Stomach (tissue), 4 donors: ENCODE data around the gene NDUFAF2.

Experiments
- EP300 ChIP-seq: sonication (generic); formaldehyde crosslinking; IDR thresholded peaks from one replicate; pipeline ENCODE4 v1.6.1; 2017; ENCODE audit warnings: antibody characterized with exemption
- POLR2A ChIP-seq, 4 donors: fragments of 450-650 bp; IDR thresholded peaks; one replicate each; pipeline ENCODE4 v1.6.1; 2016; ENCODE audit warnings: antibody characterized with exemption in 4 of 4, control low read depth in 2 of 4, mild to moderate bottlenecking in 1 of 4, moderate library complexity in 1 of 4
- POLR2AphosphoS5 ChIP-seq, 3 donors: sonication (generic); formaldehyde crosslinking; IDR thresholded peaks; one replicate each; pipeline ENCODE4 v1.6.1; 2016; ENCODE audit warnings: antibody characterized with exemption in 3 of 3
- TF ChIP-seq, protein P1 (sequence below), 7 experiments: fragments of 450-650 bp in 4 of 7; fragments of 200-600 bp in 3 of 7; sonication (generic) in 3 of 7; IDR thresholded peaks; one replicate each; pipeline ENCODE4 v1.5.1; 2016 to 2019; ENCODE audit warnings: antibody characterized with exemption in 7 of 7, control low read depth in 2 of 7, mild to moderate bottlenecking in 1 of 7

DNA sequence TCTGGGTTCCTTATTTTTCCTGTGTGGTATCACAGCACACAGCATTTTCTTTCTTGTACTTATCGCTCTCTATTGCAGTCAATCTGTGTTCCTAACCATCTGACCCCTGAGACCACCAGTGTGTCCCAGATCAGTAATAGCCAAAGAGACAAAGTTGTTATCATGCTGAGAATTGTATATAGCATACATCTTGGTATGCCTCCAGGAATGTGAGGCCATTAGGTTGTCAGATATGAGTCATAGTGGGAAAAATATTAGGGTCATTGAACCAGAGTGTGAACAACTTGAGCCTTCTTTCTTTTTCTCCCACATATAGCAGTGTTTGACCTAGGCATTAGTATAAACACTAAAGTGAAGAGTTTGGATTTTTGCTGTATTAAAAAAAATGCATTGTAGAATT lies 106.3 kb downstream of the NDUFAF2 start:
- TF ChIP-seq, protein P1, sequence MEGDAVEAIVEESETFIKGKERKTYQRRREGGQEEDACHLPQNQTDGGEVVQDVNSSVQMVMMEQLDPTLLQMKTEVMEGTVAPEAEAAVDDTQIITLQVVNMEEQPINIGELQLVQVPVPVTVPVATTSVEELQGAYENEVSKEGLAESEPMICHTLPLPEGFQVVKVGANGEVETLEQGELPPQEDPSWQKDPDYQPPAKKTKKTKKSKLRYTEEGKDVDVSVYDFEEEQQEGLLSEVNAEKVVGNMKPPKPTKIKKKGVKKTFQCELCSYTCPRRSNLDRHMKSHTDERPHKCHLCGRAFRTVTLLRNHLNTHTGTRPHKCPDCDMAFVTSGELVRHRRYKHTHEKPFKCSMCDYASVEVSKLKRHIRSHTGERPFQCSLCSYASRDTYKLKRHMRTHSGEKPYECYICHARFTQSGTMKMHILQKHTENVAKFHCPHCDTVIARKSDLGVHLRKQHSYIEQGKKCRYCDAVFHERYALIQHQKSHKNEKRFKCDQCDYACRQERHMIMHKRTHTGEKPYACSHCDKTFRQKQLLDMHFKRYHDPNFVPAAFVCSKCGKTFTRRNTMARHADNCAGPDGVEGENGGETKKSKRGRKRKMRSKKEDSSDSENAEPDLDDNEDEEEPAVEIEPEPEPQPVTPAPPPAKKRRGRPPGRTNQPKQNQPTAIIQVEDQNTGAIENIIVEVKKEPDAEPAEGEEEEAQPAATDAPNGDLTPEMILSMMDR (IDR thresholded peaks at IDR 0.05) = no peak
- no peak for TF ChIP-seq POLR2A (IDR thresholded peaks at IDR 0.05)
- no peak for TF ChIP-seq EP300
- no peak for TF ChIP-seq POLR2AphosphoS5 (IDR thresholded peaks at IDR 0.05)
